Measurements from ENCODE around the gene IL6ST. TPM values are rescaled to one million over a fixed set of nuclear protein-coding genes. Genes with fewer than 3 reads are reported as not detected.
"Not testable (repeated sequence)": the region's sequence is repeated elsewhere in the genome, so short reads cannot be mapped to it uniquely, and the experiment has no call there.

IL6ST gene
- polyA plus RNA-seq (ENCODE audit: insufficient read length in 4 of 4): 100 to 1,000 TPM in 3 of 4 donors, 10 to 100 TPM in 1; 93.8 to 151 (median 137) TPM

DNA sequence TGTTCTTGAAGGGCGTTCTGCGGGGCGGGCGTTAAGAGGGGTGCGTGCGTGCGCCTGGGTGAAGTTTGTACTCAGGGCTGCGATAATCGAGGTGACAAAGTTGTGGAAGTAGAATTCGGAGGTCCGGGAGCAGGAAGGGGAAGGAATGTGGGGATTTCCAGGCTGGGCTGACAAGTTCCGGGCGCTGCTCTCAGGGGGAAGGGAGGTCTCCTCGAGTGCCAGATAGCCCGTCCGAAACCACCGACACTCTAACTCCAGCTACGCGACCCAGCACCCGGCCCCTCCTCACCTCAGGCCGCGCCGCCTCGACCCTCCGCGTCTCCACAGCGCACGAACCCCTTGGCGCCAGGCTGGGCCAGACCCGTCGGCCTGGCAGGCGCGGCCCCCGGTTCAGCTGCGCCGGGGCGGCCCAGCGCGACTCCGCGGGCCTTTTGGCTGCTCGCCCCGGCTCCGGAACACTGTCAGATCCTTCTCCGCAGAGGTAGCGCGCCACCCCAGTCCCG is at the start of gene IL6ST:
TSS of gene IL6ST (minus strand) at position 469 of the 503 bp plus-strand sequence. CDS start 18,685 bp downstream, outside the sequence.
- DNase-seq (ENCODE audit: low read depth in 4 of 4, low spot score in 3 of 4): peak; percentile 36 to 61 (median 51)

DNA sequence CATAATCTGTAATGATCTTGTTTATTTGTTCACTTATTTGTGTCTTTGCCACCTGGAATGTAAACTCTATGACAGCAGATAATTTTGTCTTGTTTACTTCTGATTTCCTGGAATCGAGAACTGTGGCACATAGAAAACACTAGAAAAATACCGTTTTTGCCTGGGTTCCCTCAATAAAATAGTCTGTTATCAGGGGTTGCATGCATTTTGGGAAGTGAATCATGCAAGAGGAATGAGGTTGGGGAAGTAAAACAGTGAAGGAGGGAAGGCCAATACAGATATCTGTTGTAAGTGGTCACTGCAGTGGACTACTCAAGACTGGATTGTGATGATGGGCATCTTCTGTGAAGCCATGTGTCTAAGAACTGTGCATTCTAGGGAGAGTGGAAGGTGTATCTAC is 45.2 kb upstream of the IL6ST start:
- no peak for DNase-seq (ENCODE audit: low read depth in 4 of 4, low spot score in 3 of 4)

GRCh38 chr5:56038206-56038605 is 43.4 kb upstream of the IL6ST start:
- DNase-seq (ENCODE audit: low read depth in 4 of 4, low spot score in 3 of 4): not testable (repeated sequence)

- no peak for DNase-seq (ENCODE audit: low read depth in 4 of 4, low spot score in 3 of 4)
Observed at GRCh38 chr5:56037531-56038010, 42.8 kb upstream of the IL6ST start.

DNA sequence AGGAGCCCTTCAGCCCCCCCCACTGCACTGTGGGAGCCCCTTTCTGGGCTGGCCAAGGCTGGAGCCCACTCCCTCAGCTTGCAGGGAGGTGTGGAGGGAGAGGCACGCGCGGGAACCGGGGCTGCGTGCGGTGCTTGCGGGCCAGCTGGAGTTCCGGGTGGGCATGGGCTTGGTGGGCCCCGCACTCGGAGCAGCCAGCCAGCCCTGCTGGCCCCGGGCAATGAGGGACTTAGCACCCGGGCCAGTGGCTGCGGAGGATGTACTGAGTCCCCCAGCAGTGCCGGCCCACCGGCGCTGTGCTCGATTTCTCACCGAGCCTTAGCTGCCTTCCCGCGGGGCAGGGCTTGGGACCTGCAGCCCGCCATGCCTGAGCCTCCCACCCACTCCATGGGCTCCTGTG is 40.6 kb upstream of the IL6ST start:
- DNase-seq (ENCODE audit: low read depth in 4 of 4, low spot score in 3 of 4): not testable (repeated sequence)

GRCh38 chr5:56029871-56030630 is 35.3 kb upstream of the IL6ST start:
- DNase-seq (ENCODE audit: low read depth in 4 of 4, low spot score in 3 of 4): not testable (repeated sequence)

DNA sequence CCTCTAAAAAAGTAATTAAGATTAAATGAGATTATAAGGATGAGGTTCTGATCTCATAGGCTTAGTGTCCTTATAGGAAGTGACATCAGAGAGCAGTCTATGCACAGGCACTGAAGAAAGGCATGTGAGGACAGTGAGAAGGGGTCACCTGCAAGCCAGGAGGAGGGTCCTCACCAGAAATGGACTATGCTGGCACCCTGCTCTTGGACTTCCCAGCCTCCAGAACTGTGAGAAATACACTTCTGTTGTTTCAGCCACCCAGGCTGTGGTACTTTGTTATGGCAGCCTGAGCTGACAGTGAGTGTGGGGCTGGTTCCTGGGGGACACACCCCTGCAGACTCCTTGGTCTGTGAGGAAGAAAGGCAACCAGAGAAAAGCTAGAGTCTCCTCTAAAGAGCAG is 34.7 kb upstream of the IL6ST start:
- DNase-seq (ENCODE audit: low read depth in 4 of 4, low spot score in 3 of 4): no peak

- DNase-seq (ENCODE audit: low read depth in 4 of 4, low spot score in 3 of 4): no peak
Observed at GRCh38 chr5:56028708-56029107, 33.9 kb upstream of the IL6ST start.

DNA sequence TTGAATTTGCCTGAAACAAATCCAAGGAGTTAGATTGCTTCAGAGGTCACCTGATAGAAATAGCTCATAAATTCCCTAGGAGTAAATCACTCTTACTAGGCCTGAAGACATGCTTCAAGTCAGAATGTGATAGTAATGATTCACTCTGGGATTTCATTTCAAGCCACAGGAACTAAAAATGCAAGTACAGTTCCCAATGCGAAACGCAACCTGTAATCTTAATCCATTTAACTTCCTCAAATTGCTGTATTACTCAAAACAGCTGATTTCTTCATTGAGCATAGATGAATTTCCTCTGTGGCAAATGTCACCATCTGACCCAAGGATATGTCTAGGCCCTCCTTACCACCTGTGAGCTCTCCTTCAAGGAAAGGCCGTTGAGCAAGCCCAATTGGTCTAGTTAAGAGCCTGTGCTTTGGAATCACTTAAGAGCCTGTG is 32.1 kb upstream of the IL6ST start:
- DNase-seq (ENCODE audit: low read depth in 4 of 4, low spot score in 3 of 4): no peak

- DNase-seq (ENCODE audit: low read depth in 4 of 4, low spot score in 3 of 4): no peak
Observed at GRCh38 chr5:56025151-56025885, 30.6 kb upstream of the IL6ST start.

DNA sequence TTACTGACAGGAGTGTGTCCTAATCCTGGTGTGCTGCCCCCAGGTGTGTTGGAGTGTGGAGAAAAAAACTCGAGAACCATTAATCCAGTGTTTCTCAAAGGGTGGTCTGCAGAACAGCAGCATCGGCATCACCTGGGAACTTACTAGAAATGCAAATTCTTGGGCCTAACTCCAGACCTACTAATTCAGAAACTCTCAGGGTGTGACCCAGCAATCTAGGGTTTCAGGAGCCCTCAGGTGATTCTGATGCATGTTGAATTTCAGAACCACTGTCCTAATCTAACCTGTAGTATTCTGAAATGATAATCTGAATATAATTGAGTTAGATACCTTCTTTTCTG is 30.0 kb upstream of the IL6ST start:
- DNase-seq (ENCODE audit: low read depth in 4 of 4, low spot score in 3 of 4): no peak

DNA sequence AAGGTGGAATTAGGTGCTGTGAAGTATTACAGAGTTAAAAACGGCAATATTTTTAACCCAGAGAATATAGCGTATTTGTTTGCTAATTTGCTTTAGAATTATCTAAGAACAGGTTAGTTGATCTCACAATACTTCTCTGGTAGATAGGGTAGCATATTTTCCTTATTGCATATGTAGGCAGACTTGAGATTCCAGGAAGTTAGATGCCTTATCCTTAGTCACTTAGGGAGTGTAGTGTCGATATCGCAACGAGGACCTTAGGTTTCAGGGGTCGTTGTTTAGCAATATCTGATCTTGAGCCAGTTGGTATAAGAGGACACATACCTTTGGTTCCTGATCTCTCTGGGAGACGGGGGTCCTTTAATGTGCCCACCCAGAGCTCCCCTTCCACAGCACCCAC is 28.5 kb upstream of the IL6ST start:
- DNase-seq (ENCODE audit: low read depth in 4 of 4, low spot score in 3 of 4): no peak

- DNase-seq (ENCODE audit: low read depth in 4 of 4, low spot score in 3 of 4): peak in 1 of 4 donors; percentile 16
Observed at GRCh38 chr5:56019306-56020272, 24.8 kb upstream of the IL6ST start.

- DNase-seq (ENCODE audit: low read depth in 4 of 4, low spot score in 3 of 4): no peak
Observed at GRCh38 chr5:56018832-56019231, 24.1 kb upstream of the IL6ST start.

- DNase-seq (ENCODE audit: low read depth in 4 of 4, low spot score in 3 of 4): not testable (repeated sequence)
Observed at GRCh38 chr5:56014701-56015100, 19.9 kb upstream of the IL6ST start.

DNA sequence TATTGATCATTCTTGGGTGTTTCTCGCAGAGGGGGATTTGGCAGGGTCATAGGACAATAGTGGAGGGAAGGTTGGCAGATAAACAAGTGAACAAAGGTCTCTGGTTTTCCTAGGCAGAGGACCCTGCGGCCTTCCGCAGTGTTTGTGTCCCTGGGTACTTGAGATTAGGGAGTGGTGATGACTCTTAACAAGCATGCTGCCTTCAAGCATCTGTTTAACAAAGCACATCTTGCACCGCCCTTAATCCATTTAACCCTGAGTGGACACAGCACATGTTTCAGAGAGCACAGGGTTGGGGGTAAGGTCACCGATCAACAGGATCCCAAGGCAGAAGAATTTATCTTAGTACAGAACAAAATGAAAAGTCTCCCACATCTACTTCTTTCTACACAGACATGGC is 19.2 kb upstream of the IL6ST start:
- DNase-seq (ENCODE audit: low read depth in 4 of 4, low spot score in 3 of 4): not testable (repeated sequence)

GRCh38 chr5:56012281-56012963 is 17.7 kb upstream of the IL6ST start:
- no peak for DNase-seq (ENCODE audit: low read depth in 4 of 4, low spot score in 3 of 4)

DNA sequence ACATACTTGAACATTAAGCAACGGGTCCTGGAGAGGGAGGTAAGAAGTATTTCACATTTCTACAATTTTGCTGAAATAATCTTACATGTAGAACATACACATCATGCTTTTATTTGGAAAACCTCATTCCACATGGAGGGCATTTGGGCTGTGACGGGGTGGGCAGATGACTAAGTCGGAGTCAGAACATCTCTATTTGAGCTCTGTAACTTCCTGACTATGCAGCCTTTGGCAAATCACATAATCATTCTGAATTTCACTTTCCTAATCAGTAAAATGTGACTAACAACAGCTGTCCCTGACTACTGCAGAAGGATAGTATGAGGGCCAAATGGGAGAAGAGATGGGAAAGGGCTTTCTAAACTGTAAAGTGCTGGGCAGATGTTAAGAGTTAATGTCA is 17.1 kb upstream of the IL6ST start:
- DNase-seq (ENCODE audit: low read depth in 4 of 4, low spot score in 3 of 4): no peak

DNA sequence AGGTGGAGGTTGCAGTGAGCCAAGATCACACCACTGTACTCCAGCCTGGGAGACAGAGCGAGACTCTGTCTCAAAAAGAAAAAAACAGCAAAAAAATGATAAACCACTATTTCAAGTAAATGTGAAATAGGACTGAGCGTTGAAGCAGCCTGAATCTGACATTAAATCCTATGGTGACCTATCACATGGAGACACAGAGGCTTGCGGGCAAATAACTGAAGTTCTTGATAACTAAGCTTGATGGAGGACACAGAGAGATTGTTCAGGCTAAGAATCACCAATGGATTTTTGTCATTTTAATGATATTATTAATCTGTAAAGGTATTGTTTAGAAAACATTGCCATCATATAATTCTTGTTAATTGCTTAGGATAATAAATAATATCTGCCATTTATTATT is 15.7 kb upstream of the IL6ST start:
- DNase-seq (ENCODE audit: low read depth in 4 of 4, low spot score in 3 of 4): no peak

- DNase-seq (ENCODE audit: low read depth in 4 of 4, low spot score in 3 of 4): no peak
Observed at GRCh38 chr5:56006600-56006999, 11.8 kb upstream of the IL6ST start.

All from right renal pelvis (tissue), 4 donors.